Stimulated activated CD8-positive, alpha-beta memory T cell treated with anti-CD3 and anti-CD28 coated beads, Interleukin-7, amount 100 ng/mL, for 24 hours (primary cell): ENCODE data around the gene GRIK4.
A peak's percentile ranks its signal among the peaks of the same experiment; 100 is the strongest.
"Not testable (repeated sequence)": the region's sequence is repeated elsewhere in the genome, so short reads cannot be mapped to it uniquely, and the experiment has no call there.

Source experiments
- DNase-seq: peaks from one replicate; pipeline ENCODE4 v3.0.0-alpha.2; 2020; ENCODE audit warnings: low read depth

The GRIK4 gene

DNA sequence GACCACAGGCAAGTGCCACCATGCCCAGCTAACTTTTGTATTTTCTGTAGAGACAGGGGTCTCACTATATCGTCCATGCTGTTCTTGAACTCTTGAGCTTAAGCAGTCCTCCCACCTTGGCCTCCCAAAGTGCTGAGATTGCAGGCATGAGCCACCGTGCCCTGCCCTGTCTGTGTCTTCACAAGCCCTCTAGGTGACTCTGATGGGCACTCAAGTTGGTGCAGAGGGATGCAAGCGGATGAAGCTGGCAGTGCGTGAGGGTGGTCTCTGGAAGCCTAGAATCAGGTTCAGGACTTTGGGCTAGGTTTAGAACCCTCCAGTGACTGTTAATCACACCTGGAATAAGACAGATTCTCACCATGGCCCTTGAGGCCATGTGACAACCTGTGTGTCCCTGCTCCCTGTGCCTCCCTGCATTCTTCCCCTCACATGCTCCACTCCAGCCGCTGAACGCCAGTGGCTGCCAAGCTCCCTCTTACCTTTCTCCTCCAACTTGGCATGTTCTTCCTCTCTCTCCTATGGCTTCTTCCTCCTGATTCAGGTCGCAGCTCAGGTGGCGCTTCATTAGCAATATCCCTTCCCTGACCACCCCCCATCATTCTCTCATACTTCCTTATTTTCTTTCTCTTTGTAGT is 270.1 kb downstream of the GRIK4 start:
- no peak for DNase-seq

DNA sequence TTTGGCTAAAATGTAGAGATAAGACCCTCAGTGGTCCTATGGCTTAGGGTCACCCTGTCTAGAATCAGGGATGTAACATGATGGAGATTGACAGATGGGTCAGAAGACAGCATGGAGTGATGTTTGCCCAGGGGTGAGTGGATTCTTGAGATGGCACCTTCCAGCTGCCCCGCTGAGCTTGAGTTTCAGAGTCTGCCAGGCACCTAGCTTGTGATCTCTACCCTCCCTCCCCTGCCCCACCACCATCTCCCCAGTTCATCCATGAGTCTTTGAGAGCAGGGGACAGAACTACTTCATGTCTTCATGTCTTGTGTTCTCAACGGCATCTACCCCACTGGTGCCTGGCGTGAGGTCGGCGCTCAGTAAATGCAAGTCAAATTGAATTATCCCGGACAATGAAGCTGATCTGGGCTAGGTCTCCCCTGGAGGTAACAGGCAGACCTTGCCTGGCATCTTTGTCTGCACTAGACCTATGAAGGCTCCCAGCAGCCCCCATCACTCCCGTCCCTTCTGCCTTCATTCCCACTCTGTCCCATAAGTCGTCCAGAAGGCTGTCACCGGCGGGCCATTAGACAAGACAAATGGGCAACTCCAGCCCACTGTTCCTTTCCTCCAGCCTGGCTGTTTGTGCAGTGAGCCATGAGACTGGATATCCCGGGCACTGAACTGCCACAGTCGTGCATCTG is 273.2 kb downstream of the GRIK4 start:
- DNase-seq = no peak

DNA sequence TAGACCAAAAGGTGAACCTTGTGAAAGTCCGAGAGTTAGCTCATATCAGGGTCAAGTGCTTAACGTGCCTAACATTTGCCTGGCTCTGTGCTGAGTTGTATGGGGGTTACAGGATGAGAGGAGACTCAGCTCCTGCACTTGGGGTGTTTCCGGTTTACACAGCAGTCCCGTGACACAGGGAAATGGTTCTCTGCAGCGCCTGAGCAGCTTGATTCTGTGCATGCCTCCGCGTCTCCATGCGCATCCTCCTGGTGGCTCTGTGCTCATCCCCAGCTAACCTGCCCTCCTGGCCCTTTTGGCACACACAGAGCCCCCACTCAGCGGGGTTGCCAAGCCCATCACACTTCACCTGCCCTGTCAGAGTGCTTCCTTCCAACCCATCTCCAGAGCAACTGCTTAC is 274.0 kb downstream of the GRIK4 start:
- DNase-seq = no peak

DNA sequence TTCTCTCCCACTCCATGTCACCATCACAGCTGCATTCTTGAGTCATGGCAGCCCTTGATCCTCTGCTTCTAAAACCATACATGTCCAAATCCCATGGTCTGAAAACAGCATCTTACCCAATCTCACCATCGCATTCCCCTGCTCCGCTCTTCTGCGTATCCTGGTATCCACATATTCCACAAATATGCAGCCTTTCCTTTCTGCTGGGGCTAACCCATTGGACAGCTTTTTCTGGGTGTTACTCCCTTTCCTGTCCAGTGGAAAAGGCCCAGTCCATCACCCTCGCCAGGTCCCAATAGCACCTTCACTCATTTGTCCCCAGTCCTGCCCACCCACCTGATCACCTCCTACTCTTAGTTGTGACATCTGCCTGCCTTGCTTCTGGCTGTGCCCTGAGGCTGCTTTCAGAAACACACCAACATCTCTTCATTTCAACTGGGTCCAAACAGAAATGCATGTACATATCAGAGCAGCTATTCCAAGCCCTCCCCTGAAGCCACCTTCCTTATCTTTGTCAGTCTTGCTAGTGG is 274.7 kb downstream of the GRIK4 start:
- no peak for DNase-seq

GRCh38 chr11:120787224-120787623 is 275.7 kb downstream of the GRIK4 start:
- DNase-seq = not testable (repeated sequence)

DNA sequence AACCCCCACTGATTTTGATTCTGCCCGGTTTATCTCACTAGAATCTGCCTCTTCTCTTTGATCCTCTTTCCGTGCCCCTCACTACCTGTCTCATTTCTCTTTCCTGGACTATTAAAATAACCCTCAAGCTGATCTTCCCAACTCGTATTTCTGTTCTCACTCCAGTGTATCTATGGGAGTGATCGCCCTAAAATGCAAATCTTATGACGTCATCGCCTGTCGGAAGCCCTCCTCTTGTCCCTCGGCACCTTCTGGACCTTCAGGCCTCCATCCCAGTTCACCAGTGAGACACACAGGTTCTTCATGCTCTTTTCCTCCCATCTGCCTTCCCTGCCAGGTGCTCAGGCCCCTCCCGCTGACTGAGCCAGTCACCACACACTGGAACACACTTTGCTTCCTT is 277.8 kb downstream of the GRIK4 start:
- DNase-seq = no peak

DNA sequence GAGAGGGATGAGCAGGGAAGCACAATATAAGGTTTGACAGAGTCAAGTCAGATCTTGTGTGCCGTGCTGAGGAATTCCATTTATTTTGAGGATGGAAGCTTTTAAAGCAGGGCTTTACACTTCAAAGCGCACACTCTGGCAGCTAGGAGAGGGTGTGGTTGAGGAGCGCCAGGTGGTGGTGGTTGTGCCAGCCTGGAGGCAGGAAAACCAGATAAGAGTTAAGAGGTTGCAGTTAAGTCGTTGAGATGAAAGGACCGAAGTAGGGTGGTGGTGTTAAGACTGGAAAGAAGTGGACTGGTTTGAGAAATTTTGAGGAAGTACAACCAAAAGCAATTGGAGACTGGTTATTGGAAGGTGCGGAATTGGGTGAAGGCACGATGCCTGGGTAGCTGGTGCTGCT is 280.8 kb downstream of the GRIK4 start:
- no peak for DNase-seq

DNA sequence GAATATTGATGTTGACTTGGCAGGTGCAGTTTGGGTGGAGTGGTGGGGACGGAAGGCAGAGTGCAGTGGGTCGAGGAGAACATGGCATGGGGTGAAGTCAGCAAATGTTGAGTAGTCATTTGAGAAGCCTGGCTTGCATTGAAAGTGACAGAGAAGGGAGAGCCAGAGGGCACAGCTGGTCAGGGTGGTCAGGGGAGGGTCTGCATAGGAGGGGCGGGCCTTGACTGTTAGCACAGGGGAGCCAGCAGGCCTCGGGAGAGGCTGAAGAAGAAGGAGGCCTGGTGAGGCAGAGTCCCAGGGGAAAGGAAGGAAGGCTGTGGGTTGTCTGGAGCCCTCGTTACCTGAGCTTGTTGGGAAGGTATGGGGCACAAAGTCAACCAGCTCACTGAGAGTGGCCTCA is 281.6 kb downstream of the GRIK4 start:
- DNase-seq = no peak

GRCh38 chr11:120793806-120794479 is 282.4 kb downstream of the GRIK4 start:
- no peak for DNase-seq

GRCh38 chr11:120794748-120795147 is 283.2 kb downstream of the GRIK4 start:
- no peak for DNase-seq

- no peak for DNase-seq
Measured at GRCh38 chr11:120795185-120795584, 283.6 kb downstream of the GRIK4 start.

DNA sequence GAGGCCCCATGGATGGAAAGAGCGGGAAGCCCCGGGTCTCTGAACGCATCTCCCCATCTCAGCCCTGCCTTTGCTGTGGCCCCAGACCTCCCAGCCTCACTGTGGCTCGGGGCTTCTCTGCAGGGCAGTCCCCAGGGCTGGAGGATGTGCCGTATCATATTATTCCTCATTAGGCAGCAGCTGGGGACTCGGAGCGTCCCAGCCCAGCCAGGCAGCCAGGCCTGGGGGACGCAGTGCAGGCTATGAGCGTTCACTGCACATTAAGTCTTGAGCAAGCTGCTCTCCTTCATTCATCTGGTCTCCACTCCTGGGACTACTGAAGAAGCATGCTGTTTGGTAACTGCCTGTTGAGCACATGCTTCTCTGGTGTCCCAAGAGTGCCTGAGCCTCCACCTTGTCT is 285.6 kb downstream of the GRIK4 start:
- no peak for DNase-seq

GRCh38 chr11:120798854-120799253 is 287.3 kb downstream of the GRIK4 start:
- DNase-seq = no peak

GRCh38 chr11:120800206-120800605 is 288.7 kb downstream of the GRIK4 start:
- DNase-seq = no peak

GRCh38 chr11:120801801-120802689 is 290.5 kb downstream of the GRIK4 start:
- peak; percentile 21 for DNase-seq

DNA sequence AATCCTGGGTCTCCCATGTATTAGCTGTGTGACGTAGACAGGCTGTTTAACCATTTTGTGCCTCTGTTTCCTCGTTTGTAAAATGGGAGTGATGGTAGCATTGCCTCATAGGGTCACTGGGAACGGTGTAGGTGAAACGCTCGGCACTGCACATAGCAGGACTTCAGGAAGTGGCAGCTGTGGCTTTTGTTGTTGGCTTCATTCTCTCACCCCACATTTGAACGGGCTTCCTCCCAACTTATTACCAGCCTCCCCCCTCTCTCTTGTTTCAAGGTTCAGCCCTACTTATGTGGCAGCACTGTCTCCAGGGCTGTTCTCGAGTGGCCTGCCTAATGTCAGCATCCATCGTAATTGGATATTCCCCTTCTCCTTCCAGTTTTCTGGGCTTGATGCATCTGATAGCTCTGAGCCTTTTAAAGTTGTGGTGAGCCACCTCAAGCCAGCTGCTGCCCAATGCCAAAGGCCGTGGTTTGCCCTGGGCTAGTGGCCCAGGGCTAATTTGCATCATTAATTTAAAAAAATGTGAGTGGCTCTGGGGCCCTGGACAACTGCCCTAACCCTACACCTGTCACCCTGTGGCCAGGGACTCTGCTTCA is 294.5 kb downstream of the GRIK4 start:
- DNase-seq = no peak

- no peak for DNase-seq
Measured at GRCh38 chr11:120807414-120808150, 296.0 kb downstream of the GRIK4 start.

- DNase-seq = no peak
Measured at GRCh38 chr11:120808616-120809050, 297.1 kb downstream of the GRIK4 start.

GRCh38 chr11:120810251-120810650 is 298.7 kb downstream of the GRIK4 start:
- DNase-seq = no peak

GRCh38 chr11:120811199-120811598 is 299.7 kb downstream of the GRIK4 start:
- no peak for DNase-seq

DNA sequence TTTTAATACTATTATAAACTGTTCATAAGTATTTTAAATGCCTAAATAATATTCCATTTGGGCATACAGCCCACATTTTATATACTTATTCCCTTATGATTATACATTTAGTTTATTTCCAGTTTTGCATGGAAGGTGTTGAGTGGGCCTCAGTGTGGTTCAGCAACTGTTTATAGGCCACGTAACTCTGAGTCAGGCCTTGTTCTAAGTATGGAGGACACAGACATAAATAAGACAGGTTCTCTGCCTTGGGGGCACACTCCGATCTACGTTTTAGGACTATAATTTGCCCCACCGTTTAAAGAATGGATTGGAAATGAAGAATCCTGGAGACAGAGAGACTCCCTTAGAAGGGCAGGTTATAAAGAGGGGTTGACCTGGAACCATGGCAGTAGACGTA is 300.2 kb downstream of the GRIK4 start:
- no peak for DNase-seq
